NCI-H524 treated with DMSO at 0.1 percent for 48 hours (cell line): ENCODE measurements around the gene UHRF2.
"Not testable (repeated sequence)": the region's sequence is repeated elsewhere in the genome, so short reads cannot be mapped to it uniquely, and the experiment has no call there.

Experiments
- DNase-seq: peaks from one replicate; lab custom pipeline; 2025; lab: John Stamatoyannopoulos, UW

The UHRF2 gene

GRCh38 chr9:6488395-6488794 is 75.4 kb downstream of the UHRF2 start:
- DNase-seq, result no peak

GRCh38 chr9:6489099-6489498 is 76.1 kb downstream of the UHRF2 start:
- DNase-seq, result no peak

GRCh38 chr9:6490863-6491262 is 77.9 kb downstream of the UHRF2 start:
- no peak for DNase-seq

DNA sequence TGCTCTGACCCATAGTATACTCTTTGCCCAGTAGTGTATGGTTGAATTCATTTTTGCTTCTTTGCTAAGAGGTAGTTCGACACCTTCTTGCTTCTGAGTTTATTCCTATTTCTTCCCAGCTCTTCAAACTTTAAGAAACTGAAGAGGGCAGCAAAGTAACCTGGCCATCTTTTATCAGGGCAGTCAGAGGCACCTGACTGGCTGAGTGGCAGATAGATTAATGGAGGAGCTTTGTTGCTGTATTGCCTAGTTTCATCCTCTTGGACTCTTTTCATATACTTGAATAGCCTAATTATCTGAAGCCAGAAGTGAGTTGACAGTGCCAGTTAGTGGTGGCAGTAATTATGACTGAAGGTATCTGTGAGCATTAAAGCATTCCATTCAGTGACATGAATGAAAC is 82.5 kb downstream of the UHRF2 start:
- no peak for DNase-seq

GRCh38 chr9:6498982-6499381 is 86.0 kb downstream of the UHRF2 start:
- DNase-seq, result no peak

DNA sequence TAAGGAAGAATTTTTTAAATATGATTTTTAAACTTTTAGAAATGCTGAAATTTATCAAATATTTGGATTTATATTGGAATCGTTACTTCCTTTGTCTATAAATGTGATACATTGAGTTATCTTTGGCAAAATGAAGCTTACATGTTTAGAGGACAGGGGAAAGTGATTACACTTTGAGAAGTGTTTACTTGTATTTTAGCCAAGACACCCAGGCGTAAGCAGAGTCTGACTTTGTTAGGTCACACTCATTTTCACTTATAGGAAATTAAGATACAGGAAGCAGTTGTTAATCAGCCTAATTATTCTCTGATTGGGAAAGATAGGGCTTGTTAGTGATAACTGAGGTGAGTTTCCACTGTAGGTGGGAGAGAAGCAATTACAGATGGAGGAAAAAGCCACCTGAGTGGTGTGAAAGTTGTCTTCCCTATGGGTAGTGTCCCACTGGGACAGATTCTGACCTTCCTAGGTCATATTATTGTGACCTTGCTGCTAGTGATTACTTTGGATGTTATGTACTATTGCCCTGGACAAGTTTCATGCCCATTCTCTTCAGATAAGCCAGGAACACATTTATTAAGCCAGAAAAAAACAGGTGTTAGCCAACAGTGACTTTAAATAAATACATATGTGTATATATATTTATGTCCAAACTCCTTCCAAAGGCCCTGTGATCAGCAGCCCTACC is 88.7 kb downstream of the UHRF2 start:
- no peak for DNase-seq

DNA sequence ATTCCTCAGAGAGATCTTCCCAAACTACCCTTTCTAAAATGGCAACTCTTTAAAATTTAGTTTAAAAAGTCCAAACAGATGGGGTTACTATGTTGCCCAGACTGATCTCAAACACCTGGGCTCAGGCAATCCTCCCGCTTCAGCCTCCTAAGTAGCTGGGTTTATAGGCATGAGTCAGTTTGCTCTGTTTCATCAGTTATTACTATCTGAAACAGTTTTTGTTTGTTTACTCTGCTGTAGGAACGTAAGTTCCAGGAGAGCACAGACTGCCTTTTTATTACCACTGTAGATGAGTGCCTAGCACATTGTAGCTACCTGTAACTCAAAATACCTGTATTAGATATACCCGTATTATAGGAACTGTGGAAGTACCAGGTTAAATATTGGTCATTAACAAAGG is 89.4 kb downstream of the UHRF2 start:
- DNase-seq, result no peak

DNA sequence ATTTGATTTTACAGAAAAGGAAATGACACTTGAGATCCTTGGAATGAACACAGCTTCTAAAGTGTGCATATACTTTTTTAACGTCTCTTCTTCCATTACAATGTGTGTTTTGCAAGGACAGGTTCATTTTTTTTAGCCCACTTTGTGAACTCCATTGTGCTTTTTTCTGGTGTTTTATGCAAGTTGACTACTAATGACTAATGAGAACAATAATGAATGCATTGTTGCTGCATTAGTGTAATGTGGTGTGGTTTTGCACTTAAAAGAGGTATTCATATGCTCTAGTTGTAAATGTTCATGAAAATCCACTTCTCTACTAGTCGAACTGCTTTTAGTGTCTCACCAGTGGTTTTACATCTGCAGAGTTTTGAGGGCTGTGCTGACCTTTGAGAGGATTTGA is 93.6 kb downstream of the UHRF2 start:
- DNase-seq, result no peak

DNA sequence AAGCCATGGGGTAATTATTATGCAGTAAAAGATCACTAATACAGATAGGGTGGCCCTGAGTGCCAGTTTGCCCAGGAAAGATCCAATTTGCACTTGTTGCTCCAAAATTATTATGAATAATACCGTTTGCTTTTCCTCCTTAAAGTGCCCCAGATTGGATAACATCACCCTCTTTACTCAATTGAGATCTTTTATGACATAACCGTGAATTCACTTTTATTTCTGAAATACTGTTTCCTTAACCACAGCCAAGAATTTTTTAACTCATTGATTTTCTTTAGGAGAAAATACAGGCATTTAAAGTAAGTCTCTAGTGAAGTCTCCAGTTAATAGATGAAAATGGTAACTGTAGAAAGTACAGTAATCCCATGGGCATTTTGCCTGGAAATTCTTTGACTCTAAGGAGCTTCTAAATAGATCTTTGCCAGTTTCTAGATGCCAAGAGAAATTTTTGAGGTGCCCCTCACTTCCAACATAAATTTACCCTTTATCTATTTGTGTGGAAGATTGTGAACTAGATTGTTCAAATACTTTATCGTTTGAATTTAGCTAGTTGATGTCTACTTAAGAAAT is 99.2 kb downstream of the UHRF2 start:
- no peak for DNase-seq

GRCh38 chr9:6522263-6522662 is 109.3 kb downstream of the UHRF2 start:
- no peak for DNase-seq

- DNase-seq, result no peak
Observed at GRCh38 chr9:6525326-6526045, 112.5 kb downstream of the UHRF2 start.

GRCh38 chr9:6535594-6535993 is 122.6 kb downstream of the UHRF2 start:
- no peak for DNase-seq

- DNase-seq, result no peak
Observed at GRCh38 chr9:6538666-6539071, 125.7 kb downstream of the UHRF2 start.

- DNase-seq, result not testable (repeated sequence)
Observed at GRCh38 chr9:6542617-6543016, 129.6 kb downstream of the UHRF2 start.

- no peak for DNase-seq
Observed at GRCh38 chr9:6543204-6543603, 130.2 kb downstream of the UHRF2 start.

GRCh38 chr9:6545017-6545691 is 132.2 kb downstream of the UHRF2 start:
- no peak for DNase-seq

GRCh38 chr9:6549106-6549800 is 136.3 kb downstream of the UHRF2 start:
- DNase-seq, result peak; percentile 32

GRCh38 chr9:6551136-6551535 is 138.1 kb downstream of the UHRF2 start:
- no peak for DNase-seq

- peak; percentile 59 for DNase-seq
Observed at GRCh38 chr9:6552033-6552432, 139.0 kb downstream of the UHRF2 start.

DNA sequence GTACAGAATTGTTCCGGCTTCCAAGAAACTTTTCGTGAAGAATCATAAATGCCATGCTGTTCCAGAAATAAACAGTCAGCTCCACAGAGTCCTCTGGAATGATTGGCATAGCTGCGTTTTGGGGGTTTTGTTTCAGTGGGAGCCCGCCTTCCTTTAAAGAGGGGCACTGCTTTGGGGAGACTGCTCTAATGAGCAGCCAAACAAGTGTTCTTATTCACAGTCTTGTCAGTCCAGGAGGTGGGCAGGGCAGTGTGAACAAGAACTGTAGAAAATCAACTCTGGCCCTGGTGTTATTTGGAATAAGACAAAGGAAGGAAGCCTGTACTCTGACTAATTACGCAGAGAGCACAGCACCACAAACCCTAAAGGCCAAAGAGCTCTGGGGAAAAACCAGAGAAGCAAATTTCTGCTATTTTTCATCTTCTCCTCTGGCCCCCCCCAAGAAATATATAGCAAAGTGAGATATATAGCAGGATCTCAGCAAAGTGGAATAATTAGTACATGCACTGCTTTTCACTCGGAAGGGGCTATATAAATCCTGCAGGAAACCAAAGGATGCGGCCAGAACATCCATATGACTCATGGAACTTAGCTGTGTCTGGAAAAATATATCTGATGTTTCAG is 139.6 kb downstream of the UHRF2 start:
- no peak for DNase-seq

DNA sequence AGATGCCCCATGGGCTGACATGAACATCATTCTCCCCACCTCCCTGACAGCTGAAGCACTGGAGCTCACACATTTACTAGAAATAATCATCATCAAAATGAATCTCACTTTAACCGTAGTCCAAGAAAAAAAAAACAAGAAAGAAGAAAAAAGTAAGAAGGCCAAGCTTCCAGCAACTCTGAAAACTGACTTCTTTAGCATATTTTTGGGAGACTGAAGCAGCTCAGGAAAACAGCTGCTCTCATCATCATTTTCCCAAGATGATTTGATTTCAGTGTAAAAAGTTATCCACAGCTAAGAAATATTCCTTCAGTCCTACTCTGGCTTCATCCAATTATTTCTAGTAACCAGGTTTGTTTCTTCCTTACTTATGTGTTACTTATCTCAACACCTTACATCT is 140.9 kb downstream of the UHRF2 start:
- no peak for DNase-seq
